ENCODE data around the gene PCDHGA6.
"Not testable (repeated sequence)": the region's sequence is repeated elsewhere in the genome, so short reads cannot be mapped to it uniquely, and the experiment has no call there.

The PCDHGA6 gene

GRCh38 chr5:141373673-141374317 lies at the start of gene PCDHGA6:
PCDHGA6 (plus strand) TSS chr5:141373891; CDS start chr5:141374084, 193 bp downstream.
- peak; percentile 41 for DNase-seq (ENCODE audit: low spot score)

- DNase-seq (ENCODE audit: low spot score) = peak; percentile 82
Observed at GRCh38 chr5:141326088-141326854, 47.4 kb upstream of the PCDHGA6 start.

GRCh38 chr5:141328231-141328630 lies 45.5 kb upstream of the PCDHGA6 start:
- DNase-seq (ENCODE audit: low spot score) = no peak

GRCh38 chr5:141330299-141331080 lies 43.2 kb upstream of the PCDHGA6 start, which contains the start of gene PCDHGA1:
PCDHGA1 (plus strand) TSS chr5:141330514.
- peak; percentile 83 for DNase-seq (ENCODE audit: low spot score)

GRCh38 chr5:141332571-141332970 lies 41.1 kb upstream of the PCDHGA6 start:
- DNase-seq (ENCODE audit: low spot score) = not testable (repeated sequence)

- DNase-seq (ENCODE audit: low spot score) = peak; percentile 81
Observed at GRCh38 chr5:141338538-141339306, 35.0 kb upstream of the PCDHGA6 start, which contains the start of gene PCDHGA2. PCDHGA2 (plus strand) TSS chr5:141338760.

- DNase-seq (ENCODE audit: low spot score) = not testable (repeated sequence)
Observed at GRCh38 chr5:141340781-141341354, 32.8 kb upstream of the PCDHGA6 start.

GRCh38 chr5:141342773-141343172 lies 30.9 kb upstream of the PCDHGA6 start:
- no peak for DNase-seq (ENCODE audit: low spot score)

GRCh38 chr5:141343242-141343952 lies 30.3 kb upstream of the PCDHGA6 start, which contains the start of gene PCDHGA3:
PCDHGA3 (plus strand) TSS chr5:141343829; CDS start chr5:141344034, 205 bp downstream.
- DNase-seq (ENCODE audit: low spot score) = peak; percentile 69

GRCh38 chr5:141343953-141344463 lies 29.7 kb upstream of the PCDHGA6 start:
- no peak for DNase-seq (ENCODE audit: low spot score)

GRCh38 chr5:141345327-141345726 lies 28.4 kb upstream of the PCDHGA6 start:
- no peak for DNase-seq (ENCODE audit: low spot score)

GRCh38 chr5:141346017-141346416 lies 27.7 kb upstream of the PCDHGA6 start:
- not testable (repeated sequence) for DNase-seq (ENCODE audit: low spot score)

- DNase-seq (ENCODE audit: low spot score) = peak; percentile 92
Observed at GRCh38 chr5:141349917-141350619, 23.6 kb upstream of the PCDHGA6 start, which contains the start of gene PCDHGB1. PCDHGB1 (plus strand) TSS chr5:141350099; CDS start chr5:141350261, 162 bp downstream.

GRCh38 chr5:141351591-141351990 lies 22.1 kb upstream of the PCDHGA6 start:
- DNase-seq (ENCODE audit: low spot score) = no peak

GRCh38 chr5:141354900-141355469 lies 18.7 kb upstream of the PCDHGA6 start, which contains the start of gene PCDHGA4:
PCDHGA4 (plus strand) TSS chr5:141355021; CDS start chr5:141355108, 87 bp downstream.
- DNase-seq (ENCODE audit: low spot score) = peak; percentile 63

- no peak for DNase-seq (ENCODE audit: low spot score)
Observed at GRCh38 chr5:141355641-141356040, 18.1 kb upstream of the PCDHGA6 start.

- no peak for DNase-seq (ENCODE audit: low spot score)
Observed at GRCh38 chr5:141356133-141356532, 17.6 kb upstream of the PCDHGA6 start.

GRCh38 chr5:141356950-141357349 lies 16.7 kb upstream of the PCDHGA6 start:
- no peak for DNase-seq (ENCODE audit: low spot score)

Measured in NAMALWA (cell line).